Tibial artery (tissue), 4 donors: ENCODE results near the gene PIK3C2B.

Source experiments
- DNase-seq, 2 donors: peaks; one replicate each; pipeline ENCODE4 v3.0.0-alpha.2; 2019
- H3K27ac ChIP-seq, 2 donors: fragments of 200-600 bp; sonication (generic) in 1 of 2; 1 replicate in 1 of 2; 2 replicates in 1 of 2; pipeline ENCODE4 v1.5.1; 2018 to 2019; ENCODE audit warnings: mild to moderate bottlenecking in 1 of 2
- H3K27me3 ChIP-seq, 2 donors: fragments of 200-600 bp; sonication (generic) in 1 of 2; one replicate each; pipeline versions ENCODE4 v1.5.1 to v1.6.0; 2016 to 2019
- H3K36me3 ChIP-seq, 3 donors: fragments of 200-600 bp; sonication (generic) in 2 of 3; one replicate each; pipeline ENCODE4 v1.5.1; 2016 to 2019; ENCODE audit warnings: mild to moderate bottlenecking in 2 of 3
- H3K4me1 ChIP-seq, 4 donors: fragments of 200-600 bp; sonication (generic) in 2 of 4; 1 replicate in 3 of 4; 2 replicates in 1 of 4; pipeline ENCODE4 v1.5.1; 2016 to 2019
- H3K4me3 ChIP-seq, 2 donors: fragments of 200-600 bp; sonication (generic) in 1 of 2; 1 replicate in 1 of 2; 2 replicates in 1 of 2; pipeline ENCODE4 v1.5.1; 2018 to 2019; ENCODE audit warnings: mild to moderate bottlenecking in 2 of 2
- H3K9me3 ChIP-seq, 3 donors: fragments of 200-600 bp; sonication (generic) in 1 of 3; one replicate each; pipeline ENCODE4 v1.5.1; 2016 to 2019
- CTCF ChIP-seq, 2 experiments: fragments of 200-600 bp in 1 of 2; fragments of 450-650 bp in 1 of 2; IDR thresholded peaks; one replicate each; pipeline ENCODE4 v1.5.1; 2017 to 2019; ENCODE audit warnings: antibody characterized with exemption in 2 of 2, mild to moderate bottlenecking in 1 of 2, moderate library complexity in 1 of 2
- intact Hi-C: fragments of 100-400 bp; cut with DNase I; formaldehyde crosslinking; loops from one replicate; pipeline ENCODE4 v1.15.0; 2023; ENCODE audit warnings: low total_unique reads

PIK3C2B gene

DNA sequence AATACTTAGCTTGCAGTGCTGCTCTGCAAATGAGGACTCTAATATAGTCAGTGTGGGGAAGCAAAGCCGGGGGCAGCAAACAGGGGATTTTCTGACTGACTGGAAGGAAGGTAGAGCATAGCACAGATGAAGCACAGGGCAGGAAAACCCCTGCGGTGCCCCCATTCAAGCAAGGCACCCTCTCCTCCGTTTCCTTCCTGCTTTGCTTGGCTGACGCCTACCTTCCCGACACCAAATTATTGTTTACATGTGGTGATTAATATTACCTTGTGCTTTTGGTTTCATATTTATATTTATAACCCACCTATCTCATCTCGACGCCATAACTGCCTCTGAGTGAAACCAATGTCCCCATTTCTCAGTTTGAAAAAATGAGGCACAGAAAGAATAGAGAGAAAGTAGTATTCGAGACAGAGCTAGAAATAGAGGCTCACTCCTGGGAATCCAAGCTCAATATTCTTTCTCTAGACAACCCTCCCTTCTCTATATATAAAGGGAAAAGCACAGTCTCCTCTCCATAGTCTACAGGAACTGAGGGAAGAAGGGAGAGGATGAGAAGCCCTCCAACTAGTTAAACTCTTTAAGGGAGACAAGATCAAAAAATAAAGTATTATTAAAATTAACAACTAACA lies 41.3 kb downstream of the PIK3C2B start:
- no peak for TF ChIP-seq CTCF (IDR thresholded peaks at IDR 0.05)
- H3K4me1 ChIP-seq = peaks cover 0 to 18% (median 9%) of the 10 kb centered on the region in 4 donors
- H3K4me3 ChIP-seq = no peak overlapping the region
- peaks cover 31 to 92% (median 64%) of the 10 kb centered on the region in 3 donors for H3K36me3 ChIP-seq
- intact Hi-C loops = no loop called here
- no peak overlapping the region for H3K27ac ChIP-seq
- H3K9me3 ChIP-seq = no peaks in the 10 kb centered on the region
- DNase-seq = no peak
- H3K27me3 ChIP-seq = no peaks in the 10 kb centered on the region

GRCh38 chr1:204451352-204452124 lies 43.1 kb downstream of the PIK3C2B start:
- no peak for TF ChIP-seq CTCF (IDR thresholded peaks at IDR 0.05)
- no peak overlapping the region for H3K4me3 ChIP-seq
- peak overlapping the region; percentile 8 to 64 for H3K27ac ChIP-seq
- no peaks in the 10 kb centered on the region for H3K9me3 ChIP-seq
- peaks cover 27 to 92% (median 63%) of the 10 kb centered on the region in 3 donors for H3K36me3 ChIP-seq
- DNase-seq = no peak
- no peaks in the 10 kb centered on the region for H3K27me3 ChIP-seq
- peaks cover 0 to 18% (median 11%) of the 10 kb centered on the region in 4 donors for H3K4me1 ChIP-seq
- intact Hi-C loops = no loop called here

DNA sequence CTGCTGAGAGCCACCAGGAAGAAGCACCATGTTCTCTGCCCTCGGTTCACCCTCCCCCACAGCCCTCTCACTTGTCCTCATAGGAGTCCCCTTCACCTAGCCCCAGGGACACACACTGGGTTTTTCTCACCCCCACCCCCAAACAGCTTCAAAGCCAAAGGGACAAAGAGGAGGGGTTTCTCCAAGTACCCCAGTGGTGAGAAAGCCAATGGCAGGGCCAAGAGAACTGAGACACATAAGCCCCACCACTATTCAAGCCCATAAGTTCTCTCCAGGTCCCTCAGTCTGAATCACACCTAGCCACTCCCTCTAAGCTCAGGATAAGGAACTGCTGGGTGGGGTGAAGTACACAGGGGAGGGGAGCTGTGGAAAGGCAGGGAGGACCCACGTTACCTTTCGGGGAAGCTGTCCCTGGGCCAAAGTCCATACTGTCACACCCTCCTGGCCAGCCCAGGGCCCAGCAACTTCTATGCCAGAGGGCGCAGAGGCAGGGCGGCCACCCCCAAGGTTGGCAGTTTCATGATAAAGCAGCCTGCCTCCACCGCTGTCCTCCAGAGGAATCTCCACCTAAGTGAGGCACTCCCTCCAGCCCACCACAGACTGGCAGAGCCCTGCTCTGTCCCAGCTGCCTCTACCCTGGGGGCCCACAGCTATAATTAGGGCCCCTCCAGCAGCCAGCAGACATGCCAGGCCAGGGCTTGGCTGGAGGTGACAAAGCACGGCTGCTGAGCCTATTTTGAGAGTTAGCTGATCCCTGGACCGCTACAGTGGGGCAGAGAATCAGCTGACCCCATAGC lies 43.9 kb downstream of the PIK3C2B start:
- Histone ChIP-seq H3K4me1 (peaks cover 0 to 19% (median 14%) of the 10 kb centered on the region in 4 donors), H3K27ac (peak overlapping the region; percentile 8 to 64), H3K4me3 (no peak overlapping the region), H3K36me3 (peaks cover 25 to 92% (median 62%) of the 10 kb centered on the region in 3 donors), H3K27me3 (no peaks in the 10 kb centered on the region), H3K9me3 (no peaks in the 10 kb centered on the region)
- no peak for DNase-seq
- TF ChIP-seq CTCF (IDR thresholded peaks at IDR 0.05) = no peak
- intact Hi-C loops = no loop called here

DNA sequence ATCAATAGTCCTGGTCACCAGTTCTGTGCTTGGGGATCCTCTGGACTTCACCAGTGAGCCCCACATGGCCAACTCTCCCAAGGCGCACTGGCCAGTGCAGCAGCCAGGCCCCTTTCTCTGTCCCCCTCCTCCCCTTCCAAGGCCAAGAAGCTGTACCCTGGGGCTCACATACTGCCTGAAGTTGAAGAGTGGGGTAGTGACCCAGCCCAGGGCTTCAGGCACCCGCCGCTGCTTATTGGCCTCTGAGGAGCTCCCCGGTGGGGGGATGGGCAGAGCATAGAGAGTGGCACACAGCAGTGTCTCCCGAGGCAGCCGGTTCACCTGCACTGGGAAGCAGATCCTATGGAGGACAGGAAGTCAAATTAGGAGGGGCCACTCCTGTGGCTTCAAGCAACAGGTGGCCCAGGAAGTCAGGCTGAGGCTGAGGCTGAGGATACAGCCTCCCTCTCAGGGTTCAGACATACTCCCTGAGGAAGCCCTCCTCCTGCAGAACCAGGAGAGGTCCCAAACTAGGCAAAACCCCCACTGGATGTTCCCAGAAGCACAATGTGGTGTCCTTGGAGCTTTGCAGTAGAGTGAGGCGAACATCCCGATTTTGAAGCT lies 44.8 kb downstream of the PIK3C2B start:
- H3K4me3 ChIP-seq = no peak overlapping the region
- TF ChIP-seq CTCF (IDR thresholded peaks at IDR 0.05) = no peak
- peaks cover 0 to 19% (median 14%) of the 10 kb centered on the region in 4 donors for H3K4me1 ChIP-seq
- no peak overlapping the region for H3K27ac ChIP-seq
- DNase-seq = no peak
- H3K27me3 ChIP-seq = no peaks in the 10 kb centered on the region
- intact Hi-C loops = loop anchor here (5.0 kb wide), 1 partner anchor 53 kb away; no protein-coding TSS in a partner anchor
- H3K36me3 ChIP-seq = peaks cover 16 to 86% (median 60%) of the 10 kb centered on the region in 3 donors
- H3K9me3 ChIP-seq = no peaks in the 10 kb centered on the region

DNA sequence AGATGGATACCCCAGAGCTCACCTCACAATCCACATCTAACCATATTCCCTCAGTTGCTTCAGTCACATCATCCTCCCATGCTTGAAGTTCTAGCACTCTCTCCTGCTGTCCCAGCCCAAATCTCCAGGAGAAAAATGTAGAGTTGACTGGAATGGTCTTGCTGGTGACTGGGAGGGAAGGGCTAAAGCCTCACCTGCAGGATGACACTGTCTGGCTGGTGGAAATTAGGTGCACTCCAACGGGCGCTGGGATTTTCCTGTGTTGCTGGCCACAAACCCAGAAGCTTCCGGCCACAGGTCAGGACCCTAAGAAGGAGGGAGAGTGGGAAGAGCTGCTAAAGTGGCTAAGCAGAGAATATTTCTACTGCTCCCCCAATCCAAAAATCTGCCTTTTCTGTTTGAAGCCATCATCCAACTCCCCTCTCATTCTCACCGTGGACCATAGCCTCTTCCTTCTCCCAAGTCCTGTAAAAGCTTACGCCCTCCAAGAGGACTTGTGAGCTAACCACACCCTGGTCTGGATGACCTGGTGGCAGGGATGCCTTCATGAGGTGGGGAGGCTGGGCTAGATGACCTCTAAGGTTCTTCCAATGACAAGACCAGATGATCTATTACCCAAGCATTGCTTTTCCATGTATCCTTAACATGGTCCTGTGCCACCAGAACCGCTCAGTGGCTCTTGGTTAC lies 45.5 kb downstream of the PIK3C2B start:
- intact Hi-C loops = loop anchor here (5.0 kb wide), 1 partner anchor 53 kb away; no protein-coding TSS in a partner anchor
- peaks cover 13 to 82% (median 55%) of the 10 kb centered on the region in 3 donors for H3K36me3 ChIP-seq
- no peaks in the 10 kb centered on the region for H3K9me3 ChIP-seq
- DNase-seq = no peak
- H3K27ac ChIP-seq = no peak overlapping the region
- no peaks in the 10 kb centered on the region for H3K27me3 ChIP-seq
- no peak for TF ChIP-seq CTCF (IDR thresholded peaks at IDR 0.05)
- no peak overlapping the region for H3K4me3 ChIP-seq
- peaks cover 0 to 24% (median 17%) of the 10 kb centered on the region in 4 donors for H3K4me1 ChIP-seq
